HepG2 (cell line): ENCODE results near the gene ARL17B.

Source experiments
- MAFF ChIP-seq: IDR thresholded peaks from 2 replicates; pipeline ENCODE4 v1.6.1; 2011; ENCODE audit warnings: low read depth, low read length, improper control_type of control experiment
- NFE2 ChIP-seq: sonication (generic); formaldehyde crosslinking; IDR thresholded peaks from 2 replicates; pipeline ENCODE4 v1.4.0; 2020; ENCODE audit warnings: missing genetic modification reagents
- NFKB2 ChIP-seq: sonication (generic); formaldehyde crosslinking; IDR thresholded peaks from 2 replicates; pipeline ENCODE4 v1.4.0; 2020; ENCODE audit warnings: missing genetic modification reagents, borderline replicate concordance
- ZNF335 ChIP-seq: sonication (generic); formaldehyde crosslinking; IDR thresholded peaks from 2 replicates; pipeline ENCODE4 v1.4.0; 2020; ENCODE audit warnings: missing genetic modification reagents
- TF ChIP-seq, protein P1 (sequence below): sonication (generic); formaldehyde crosslinking; IDR thresholded peaks from 2 replicates; pipeline ENCODE4 v1.5.0; 2020; ENCODE audit warnings: mild to moderate bottlenecking, missing genetic modification reagents, moderate library complexity

DNA sequence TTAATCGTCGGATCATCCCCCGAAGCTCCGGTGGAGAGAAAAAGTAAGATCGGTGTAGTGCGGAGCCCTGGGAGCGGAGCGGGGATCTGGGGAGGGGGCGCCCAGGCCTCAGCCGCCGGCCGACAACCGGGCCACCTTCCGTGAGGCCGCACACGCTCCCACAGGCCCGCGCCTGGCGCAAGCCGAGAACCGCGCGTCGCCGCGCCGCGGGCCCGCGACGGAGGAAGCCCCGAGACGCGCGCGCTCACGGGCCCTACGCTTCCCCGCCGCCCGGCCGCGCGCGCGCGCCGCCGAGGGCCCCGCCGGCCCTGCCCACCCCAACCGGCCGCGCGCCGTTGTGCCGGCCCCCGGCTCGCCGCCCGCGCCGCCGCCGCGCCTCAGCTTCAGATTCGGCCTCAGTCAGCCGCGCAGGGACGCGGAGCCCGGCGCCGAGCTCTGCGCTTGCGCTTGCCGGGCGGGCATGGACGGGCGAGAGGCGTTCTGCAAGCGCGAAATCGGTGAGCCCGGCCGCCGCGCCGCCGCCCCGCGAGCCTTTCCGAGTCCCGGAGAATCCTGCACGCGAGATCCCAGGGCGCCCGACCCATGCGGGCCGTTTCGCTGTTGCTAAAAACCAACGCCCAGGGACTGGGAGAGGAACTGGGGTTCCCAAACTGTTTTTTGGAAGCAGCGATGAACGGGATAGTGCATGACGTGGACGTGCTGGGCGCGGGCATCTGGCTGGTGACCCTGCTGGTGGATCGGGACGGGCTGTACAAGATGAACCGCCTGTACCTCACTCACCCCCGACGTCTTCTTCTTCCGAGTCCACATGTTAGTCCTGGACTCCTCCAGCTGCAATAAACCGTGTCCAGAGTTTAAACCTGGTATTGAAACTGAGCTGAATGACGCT, 94.7 kb downstream of the ARL17B start:
- TF ChIP-seq MAFF (no peak), NFE2 (CRISPR knock-in tag) (no peak), NFKB2 (CRISPR knock-in tag) (no peak), ZNF335 (CRISPR knock-in tag) (no peak)
- TF ChIP-seq, protein P1, sequence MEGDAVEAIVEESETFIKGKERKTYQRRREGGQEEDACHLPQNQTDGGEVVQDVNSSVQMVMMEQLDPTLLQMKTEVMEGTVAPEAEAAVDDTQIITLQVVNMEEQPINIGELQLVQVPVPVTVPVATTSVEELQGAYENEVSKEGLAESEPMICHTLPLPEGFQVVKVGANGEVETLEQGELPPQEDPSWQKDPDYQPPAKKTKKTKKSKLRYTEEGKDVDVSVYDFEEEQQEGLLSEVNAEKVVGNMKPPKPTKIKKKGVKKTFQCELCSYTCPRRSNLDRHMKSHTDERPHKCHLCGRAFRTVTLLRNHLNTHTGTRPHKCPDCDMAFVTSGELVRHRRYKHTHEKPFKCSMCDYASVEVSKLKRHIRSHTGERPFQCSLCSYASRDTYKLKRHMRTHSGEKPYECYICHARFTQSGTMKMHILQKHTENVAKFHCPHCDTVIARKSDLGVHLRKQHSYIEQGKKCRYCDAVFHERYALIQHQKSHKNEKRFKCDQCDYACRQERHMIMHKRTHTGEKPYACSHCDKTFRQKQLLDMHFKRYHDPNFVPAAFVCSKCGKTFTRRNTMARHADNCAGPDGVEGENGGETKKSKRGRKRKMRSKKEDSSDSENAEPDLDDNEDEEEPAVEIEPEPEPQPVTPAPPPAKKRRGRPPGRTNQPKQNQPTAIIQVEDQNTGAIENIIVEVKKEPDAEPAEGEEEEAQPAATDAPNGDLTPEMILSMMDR: no peak; the same call in 1 of the 2 replicates
